ENCODE measurements around the gene FARS2.
A peak's percentile ranks its signal among the peaks of the same experiment; 100 is the strongest.

The FARS2 gene

DNA sequence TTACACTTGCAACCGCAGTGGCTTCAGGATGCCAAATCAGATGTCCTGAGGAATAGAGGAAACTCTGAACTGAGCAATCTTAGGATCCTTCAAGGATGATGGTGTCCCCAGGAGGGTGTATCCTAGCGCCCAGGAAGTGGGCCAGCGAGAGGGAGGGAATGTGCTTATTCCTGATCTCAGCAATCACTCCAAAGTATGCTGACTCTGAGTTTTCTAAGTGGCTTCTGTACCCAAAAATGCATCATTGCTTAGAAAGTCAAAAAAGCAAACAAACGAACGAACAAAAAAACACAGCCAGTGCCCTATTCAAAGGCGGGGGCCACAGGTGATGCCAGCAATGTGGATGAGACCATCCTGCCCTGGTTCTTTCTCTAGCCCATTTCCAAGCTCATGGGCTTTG lies 514.8 kb downstream of the FARS2 start:
- H4K20me1 ChIP-seq (ENCODE audit: insufficient read depth, low read length): peaks cover 7% of the 10 kb centered on the region; the same call in 1 of the 2 replicates
- no peaks in the 10 kb centered on the region for H3K9me3 ChIP-seq (ENCODE audit: insufficient read depth, low read length)
- H3K9ac ChIP-seq (ENCODE audit: low read length): no peak overlapping the region
- no peaks in the 10 kb centered on the region for H3K36me3 ChIP-seq (replicated peaks; ENCODE audit: low read depth, low read length)
- H3K27me3 ChIP-seq (ENCODE audit: low read depth, low read length): peaks cover 7% of the 10 kb centered on the region; the same call in 1 of the 2 replicates
- H2AFZ ChIP-seq (ENCODE audit: low read depth, low read length): no peak overlapping the region
- H3K4me3 ChIP-seq (ENCODE audit: low read length): no peak overlapping the region
- H3K79me2 ChIP-seq (ENCODE audit: low read length): no peaks in the 10 kb centered on the region
- H3K4me1 ChIP-seq (ENCODE audit: low read length): peaks cover 11% of the 10 kb centered on the region
- TF ChIP-seq EZH2phosphoT487 (IDR thresholded peaks at IDR 0.05; ENCODE audit: low read depth) (no peak), CTCF (IDR thresholded peaks at IDR 0.05; ENCODE audit: low read depth, low read length) (no peak)
- H3K4me2 ChIP-seq (ENCODE audit: low read length): no peak overlapping the region
- no peak overlapping the region for H3K27ac ChIP-seq (ENCODE audit: low read length)

DNA sequence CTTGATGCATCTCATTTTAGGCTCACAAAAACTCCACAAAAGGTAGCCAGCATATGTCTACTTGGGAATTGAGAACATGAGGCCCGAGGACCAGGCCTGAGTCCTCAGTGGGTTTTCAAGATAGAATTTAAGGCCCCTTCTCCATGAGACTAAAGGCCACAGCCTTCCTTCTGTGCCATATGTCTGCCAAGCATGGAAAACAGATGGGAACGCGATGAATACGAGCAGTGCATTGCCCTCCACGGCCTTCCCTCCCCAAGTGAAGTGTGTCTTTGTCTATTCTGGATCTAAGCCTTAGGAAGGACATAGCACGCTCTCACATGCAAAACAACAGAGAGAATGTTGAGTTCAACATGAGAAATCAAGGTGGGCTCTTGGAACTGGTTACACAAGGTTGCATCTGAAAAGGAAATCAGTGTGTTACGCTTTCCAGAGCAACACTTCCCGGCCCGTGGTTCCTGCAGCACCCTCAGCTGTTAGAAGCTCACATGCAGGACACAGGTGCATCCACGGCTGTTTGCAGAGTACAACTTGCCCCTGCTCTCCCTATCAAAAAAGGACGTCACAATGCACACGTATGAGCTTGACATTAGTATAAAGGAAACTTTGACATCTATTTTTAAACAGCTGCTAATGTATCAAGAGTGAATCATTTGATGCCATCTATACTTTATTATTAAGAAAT lies 515.5 kb downstream of the FARS2 start:
- H3K27ac ChIP-seq (ENCODE audit: low read length): no peak overlapping the region
- no peaks in the 10 kb centered on the region for H3K36me3 ChIP-seq (replicated peaks; ENCODE audit: low read depth, low read length)
- no peak for TF ChIP-seq EZH2phosphoT487 (IDR thresholded peaks at IDR 0.05; ENCODE audit: low read depth)
- no peak for TF ChIP-seq CTCF (IDR thresholded peaks at IDR 0.05; ENCODE audit: low read depth, low read length)
- no peak overlapping the region for H2AFZ ChIP-seq (ENCODE audit: low read depth, low read length)
- peaks cover 7% of the 10 kb centered on the region; the same call in 1 of the 2 replicates for H3K27me3 ChIP-seq (ENCODE audit: low read depth, low read length)
- H3K4me2 ChIP-seq (ENCODE audit: low read length): no peak overlapping the region
- peaks cover 11% of the 10 kb centered on the region for H3K4me1 ChIP-seq (ENCODE audit: low read length)
- H3K9ac ChIP-seq (ENCODE audit: low read length): no peak overlapping the region
- peaks cover 7% of the 10 kb centered on the region; the same call in 1 of the 2 replicates for H4K20me1 ChIP-seq (ENCODE audit: insufficient read depth, low read length)
- H3K4me3 ChIP-seq (ENCODE audit: low read length): no peak overlapping the region
- no peaks in the 10 kb centered on the region for H3K79me2 ChIP-seq (ENCODE audit: low read length)
- no peaks in the 10 kb centered on the region for H3K9me3 ChIP-seq (ENCODE audit: insufficient read depth, low read length)

- Histone ChIP-seq H3K79me2 (ENCODE audit: low read length) (no peaks in the 10 kb centered on the region), H3K9ac (ENCODE audit: low read length) (no peak overlapping the region), H3K27me3 (ENCODE audit: low read depth, low read length) (peaks cover 7% of the 10 kb centered on the region; the same call in 1 of the 2 replicates), H3K4me1 (ENCODE audit: low read length) (peaks cover 11% of the 10 kb centered on the region), H2AFZ (ENCODE audit: low read depth, low read length) (no peak overlapping the region), H4K20me1 (ENCODE audit: insufficient read depth, low read length) (peaks cover 7% of the 10 kb centered on the region; the same call in 1 of the 2 replicates), H3K9me3 (ENCODE audit: insufficient read depth, low read length) (no peaks in the 10 kb centered on the region), H3K27ac (ENCODE audit: low read length) (no peak overlapping the region), H3K4me3 (ENCODE audit: low read length) (no peak overlapping the region), H3K4me2 (ENCODE audit: low read length) (peak overlapping the region; percentile 63), H3K36me3 (replicated peaks; ENCODE audit: low read depth, low read length) (no peaks in the 10 kb centered on the region)
- no peak for TF ChIP-seq CTCF (IDR thresholded peaks at IDR 0.05; ENCODE audit: low read depth, low read length)
- TF ChIP-seq EZH2phosphoT487 (IDR thresholded peaks at IDR 0.05; ENCODE audit: low read depth): no peak
Measured at GRCh38 chr6:5778317-5778857, 517.1 kb downstream of the FARS2 start.

GRCh38 chr6:5778906-5779305 lies 517.6 kb downstream of the FARS2 start:
- Histone ChIP-seq H3K27ac (ENCODE audit: low read length) (no peak overlapping the region), H4K20me1 (ENCODE audit: insufficient read depth, low read length) (peaks cover 7% of the 10 kb centered on the region; the same call in 1 of the 2 replicates), H3K27me3 (ENCODE audit: low read depth, low read length) (peaks cover 7% of the 10 kb centered on the region; the same call in 1 of the 2 replicates), H3K4me1 (ENCODE audit: low read length) (peaks cover 11% of the 10 kb centered on the region), H3K36me3 (replicated peaks; ENCODE audit: low read depth, low read length) (no peaks in the 10 kb centered on the region), H3K9me3 (ENCODE audit: insufficient read depth, low read length) (no peaks in the 10 kb centered on the region), H3K79me2 (ENCODE audit: low read length) (no peaks in the 10 kb centered on the region), H3K9ac (ENCODE audit: low read length) (no peak overlapping the region), H3K4me2 (ENCODE audit: low read length) (peak overlapping the region; percentile 63; the same call in 1 of the 2 replicates), H2AFZ (ENCODE audit: low read depth, low read length) (no peak overlapping the region), H3K4me3 (ENCODE audit: low read length) (no peak overlapping the region)
- TF ChIP-seq EZH2phosphoT487 (IDR thresholded peaks at IDR 0.05; ENCODE audit: low read depth) (no peak), CTCF (IDR thresholded peaks at IDR 0.05; ENCODE audit: low read depth, low read length) (no peak)

Measured in OCI-LY3 (cell line).